Hypothalamus (tissue), 51 donors: Measurements from ENCODE around the gene SH3BGRL.
"Not testable (repeated sequence)": the region's sequence is repeated elsewhere in the genome, so short reads cannot be mapped to it uniquely, and the experiment has no call there.

Experiments used
- DNase-seq, 51 donors: peaks; one replicate each; lab custom pipeline; 2025; lab: John Stamatoyannopoulos, UW

Gene SH3BGRL

DNA sequence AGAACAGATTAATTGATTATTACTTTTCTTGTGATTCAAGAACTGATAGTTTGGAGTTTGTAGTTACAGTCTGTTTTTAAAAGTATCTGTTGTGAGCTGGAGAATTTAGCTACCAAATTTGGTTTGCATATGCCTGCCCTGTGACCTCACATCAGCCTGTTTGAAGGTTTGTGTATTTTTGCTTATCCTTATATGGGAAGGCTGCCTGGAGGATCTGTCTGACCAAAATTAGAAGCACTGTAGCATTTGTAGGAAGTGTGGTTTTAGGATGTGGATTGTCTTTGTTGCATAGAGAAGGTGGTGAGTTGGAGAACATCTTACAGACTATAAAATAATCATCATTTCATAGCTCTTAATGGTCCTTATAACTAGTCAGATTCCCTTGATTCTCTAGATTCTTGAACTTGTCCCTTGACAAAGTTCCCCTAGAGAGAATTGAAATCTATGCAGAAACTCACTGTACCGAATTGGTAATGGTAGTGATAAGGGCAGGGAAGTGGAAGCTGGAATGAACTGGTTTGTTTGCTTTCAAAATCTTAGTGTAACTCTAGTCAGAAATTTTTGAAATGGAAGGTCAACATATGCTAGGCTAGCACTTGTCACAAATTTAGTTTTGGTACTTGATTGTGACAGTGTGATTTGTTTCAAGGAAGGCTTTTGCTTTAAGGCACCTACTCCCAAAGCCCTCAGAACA, 57.3 kb downstream of the SH3BGRL start:
- DNase-seq, result no peak

DNA sequence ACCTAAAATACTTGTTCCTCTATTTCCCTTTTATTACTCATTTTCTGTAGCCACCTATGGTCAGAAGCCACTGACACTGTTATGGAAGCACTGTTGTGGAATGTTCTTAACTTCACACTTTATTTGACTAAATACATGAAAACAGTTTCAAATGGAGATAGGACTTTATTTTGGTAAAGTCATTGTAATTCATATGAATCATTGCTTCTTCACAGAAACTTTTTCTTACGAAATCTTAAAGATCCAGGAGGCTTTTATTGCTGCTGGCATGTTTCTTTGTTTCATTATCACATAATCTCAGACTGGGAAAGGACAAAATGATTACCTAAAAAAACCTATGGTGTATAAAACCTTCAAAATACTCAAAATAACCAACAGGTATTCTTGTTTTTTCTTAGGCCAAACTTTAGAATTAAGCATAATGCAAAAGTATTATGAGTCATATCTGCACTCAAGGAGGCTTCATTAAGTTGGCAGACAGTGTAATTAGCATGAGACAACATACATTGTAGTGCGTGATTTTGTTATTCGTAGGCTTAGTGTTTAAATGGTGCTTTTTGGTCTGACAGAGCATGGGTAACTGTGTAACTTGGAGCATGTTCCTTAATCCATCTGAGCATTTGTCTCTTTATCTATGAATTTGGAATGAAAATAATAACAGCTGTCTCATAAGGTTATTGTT, 58.0 kb downstream of the SH3BGRL start:
- DNase-seq, result no peak

- DNase-seq, result no peak
Measured at GRCh38 chrX:81261576-81261975, 59.7 kb downstream of the SH3BGRL start.

GRCh38 chrX:81263059-81263458, 61.2 kb downstream of the SH3BGRL start:
- DNase-seq, result no peak

DNA sequence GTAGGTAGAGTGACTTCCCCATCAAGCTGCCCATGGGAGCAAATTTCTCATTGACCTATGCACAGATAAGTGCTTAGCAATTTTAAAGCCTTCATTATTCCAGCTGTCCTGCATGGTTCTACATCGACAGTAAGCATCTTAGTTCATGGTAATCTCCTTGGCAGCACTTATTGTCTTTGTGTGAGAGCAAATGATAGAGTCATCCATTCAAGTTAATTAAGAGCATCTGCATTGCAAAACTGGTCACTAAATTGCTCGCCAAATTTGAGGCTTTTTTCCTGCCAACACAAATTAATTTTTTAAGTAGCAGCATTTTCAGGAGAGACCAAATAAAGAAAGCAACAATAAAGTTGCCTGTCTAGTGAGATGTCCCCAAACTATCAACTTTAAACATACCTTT, 76.7 kb downstream of the SH3BGRL start:
- no peak for DNase-seq

DNA sequence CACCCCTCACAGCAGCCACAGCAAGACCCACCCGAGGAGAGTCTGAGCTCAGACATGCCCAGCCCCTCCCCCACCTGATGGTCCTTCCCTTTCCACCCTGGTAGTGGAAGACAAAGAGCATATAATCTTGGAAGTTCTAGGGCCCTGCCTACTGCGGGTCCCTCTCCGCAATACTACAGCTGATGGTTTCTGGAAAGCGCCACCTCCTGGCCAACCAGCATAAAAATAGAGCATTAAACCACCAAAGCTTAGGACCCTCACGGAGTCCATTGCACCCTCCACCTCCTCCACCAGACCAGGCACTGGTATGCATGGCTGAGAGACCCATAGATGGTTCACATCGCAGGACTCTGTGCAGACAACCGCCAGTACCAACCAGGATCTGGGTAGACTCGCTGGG, 78.2 kb downstream of the SH3BGRL start:
- DNase-seq, result no peak

DNA sequence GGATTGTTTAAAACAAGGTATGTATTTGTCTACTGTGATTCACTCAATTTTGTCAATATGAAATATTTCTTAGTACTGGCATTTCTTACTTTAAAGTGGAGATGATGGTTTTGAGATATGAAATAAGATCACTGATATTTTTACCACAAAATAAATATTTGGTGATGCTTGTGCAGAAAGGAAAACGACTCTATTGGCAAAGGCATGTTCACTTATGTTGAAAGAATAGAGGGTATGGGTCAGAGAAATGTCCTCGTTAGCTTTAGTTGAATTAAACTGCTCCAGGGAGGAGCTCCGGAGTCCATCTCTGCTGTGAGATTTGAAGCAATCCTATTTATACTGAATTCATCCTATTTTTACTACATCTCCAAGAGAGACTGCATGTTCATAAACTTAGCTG, 84.2 kb downstream of the SH3BGRL start:
- no peak for DNase-seq

GRCh38 chrX:81286608-81287007, 84.7 kb downstream of the SH3BGRL start:
- no peak for DNase-seq

- no peak for DNase-seq
Measured at GRCh38 chrX:81291996-81292395, 90.1 kb downstream of the SH3BGRL start.

- no peak for DNase-seq
Measured at GRCh38 chrX:81294101-81294500, 92.2 kb downstream of the SH3BGRL start.

DNA sequence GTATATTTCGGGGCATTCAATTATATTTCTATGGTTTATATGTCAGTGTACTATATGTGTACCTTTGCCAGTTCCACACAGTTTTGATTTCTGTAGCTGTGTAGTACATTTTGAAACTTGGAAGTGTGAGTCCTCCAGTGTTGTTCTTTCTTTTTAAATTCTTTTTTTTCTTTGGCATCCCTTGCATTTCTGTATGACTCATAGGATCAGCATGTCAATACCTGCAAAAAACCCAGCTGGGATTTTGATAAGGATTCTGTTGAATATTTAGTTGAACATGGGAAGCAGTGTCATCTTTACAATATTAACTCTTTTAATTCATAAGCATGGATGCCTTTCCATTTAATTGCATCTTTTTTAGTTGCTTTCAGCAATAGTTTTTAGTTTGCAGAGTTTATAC, 100.0 kb downstream of the SH3BGRL start:
- no peak for DNase-seq

DNA sequence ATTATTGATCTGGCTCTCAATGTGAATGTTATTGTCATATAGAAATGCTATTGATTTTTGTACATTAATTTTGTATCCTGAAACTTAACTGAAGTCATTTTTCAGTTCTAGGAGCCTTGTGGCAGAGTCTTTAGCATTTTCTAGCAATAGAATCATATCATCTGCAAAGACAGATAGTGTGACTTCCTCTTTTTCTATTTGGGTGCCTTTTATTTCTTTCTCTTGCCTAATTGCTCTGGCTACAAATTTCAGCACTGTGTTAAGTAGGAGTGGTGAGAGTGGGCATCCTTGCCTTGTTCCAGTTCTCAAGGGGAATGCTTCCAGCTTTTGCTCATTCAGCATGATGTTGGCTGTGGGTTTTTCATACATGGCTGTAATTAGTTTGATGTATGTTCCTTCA, 102.7 kb downstream of the SH3BGRL start:
- DNase-seq, result no peak

- no peak for DNase-seq
Measured at GRCh38 chrX:81305240-81305639, 103.3 kb downstream of the SH3BGRL start.

GRCh38 chrX:81308086-81308829, 106.4 kb downstream of the SH3BGRL start:
- DNase-seq, result no peak

GRCh38 chrX:81316163-81316562, 114.3 kb downstream of the SH3BGRL start:
- DNase-seq, result no peak

GRCh38 chrX:81331653-81332052, 129.8 kb downstream of the SH3BGRL start:
- DNase-seq, result not testable (repeated sequence)

DNA sequence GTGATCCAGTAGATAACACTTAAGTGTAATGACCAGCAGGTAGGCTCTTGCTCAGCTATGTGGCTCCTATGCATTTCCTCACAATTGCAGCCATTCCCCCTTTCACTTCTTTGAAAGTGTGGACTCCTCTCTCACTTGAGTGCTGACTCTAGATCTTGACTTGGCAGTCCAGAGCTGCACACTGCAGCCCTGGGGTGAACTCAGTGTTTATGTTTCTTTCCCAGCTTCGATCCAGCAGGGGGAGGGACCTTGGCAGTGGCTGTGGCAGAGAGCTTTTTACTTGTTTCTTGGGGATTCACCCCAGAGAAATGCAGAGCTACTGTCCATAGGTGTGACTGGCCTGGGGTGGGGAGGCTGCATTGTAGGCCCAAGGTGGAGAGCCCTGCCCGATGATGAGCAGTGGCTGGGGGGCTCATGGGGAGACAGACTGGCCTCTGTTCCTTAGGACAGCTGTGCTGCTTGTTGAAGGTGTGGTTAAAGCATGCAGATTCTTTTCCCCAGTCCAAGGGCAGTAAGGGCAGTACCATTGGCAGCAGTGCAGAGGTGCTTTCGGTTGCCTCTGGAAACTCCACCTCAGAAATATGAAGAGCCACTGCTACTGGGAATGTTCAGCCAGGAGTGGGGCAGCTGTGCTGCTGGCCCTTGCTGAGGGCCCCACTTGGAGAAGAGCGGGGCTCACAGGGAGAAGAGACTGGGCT, 134.7 kb downstream of the SH3BGRL start:
- no peak for DNase-seq

GRCh38 chrX:81337805-81338204, 135.9 kb downstream of the SH3BGRL start:
- DNase-seq, result no peak

DNA sequence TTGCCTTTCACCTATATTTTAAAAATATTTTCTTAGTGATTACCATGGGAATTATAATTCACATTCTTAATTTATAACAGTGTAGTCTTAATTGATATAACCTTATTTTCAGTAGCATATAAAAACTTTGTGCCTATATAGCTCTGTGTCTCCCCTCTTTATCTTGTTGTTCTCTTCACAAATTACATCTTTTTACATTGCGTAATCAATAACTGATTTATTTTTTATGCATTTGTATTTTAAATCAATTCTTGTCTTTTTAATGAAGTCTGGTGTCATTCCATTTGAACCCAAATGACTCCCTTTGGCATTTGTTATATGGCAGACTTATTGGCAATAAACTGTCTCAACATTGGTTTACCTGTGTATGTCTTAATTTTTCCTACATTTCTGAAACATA, 137.0 kb downstream of the SH3BGRL start:
- no peak for DNase-seq

DNA sequence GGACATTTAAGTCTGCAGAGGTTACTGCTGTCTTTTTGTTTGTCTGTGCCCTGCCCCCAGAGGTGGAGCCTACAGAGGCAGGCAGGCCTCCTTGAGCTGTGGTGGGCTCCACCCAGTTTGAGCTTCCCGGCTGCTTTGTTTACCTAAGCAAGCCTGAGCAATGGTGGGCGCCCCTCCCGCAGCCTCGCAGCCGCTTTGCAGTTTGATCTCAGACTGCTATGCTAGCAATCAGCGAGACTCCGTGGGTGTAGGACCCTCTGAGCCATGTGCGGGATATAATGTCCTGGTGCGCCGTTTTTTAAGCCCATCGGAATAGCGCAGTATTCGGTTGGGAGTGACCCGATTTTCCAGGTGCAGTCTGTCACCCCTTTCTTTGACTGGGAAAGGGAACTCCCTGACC, 143.4 kb downstream of the SH3BGRL start:
- not testable (repeated sequence) for DNase-seq
